CD4-positive, alpha-beta T cell treated with Interleukin-4 for 4 hours (primary cell): ENCODE measurements around the gene EYA2.

Source experiments
- DNase-seq: peaks from one replicate; pipeline ENCODE4 v3.0.0-alpha.2; 2020

EYA2 gene

DNA sequence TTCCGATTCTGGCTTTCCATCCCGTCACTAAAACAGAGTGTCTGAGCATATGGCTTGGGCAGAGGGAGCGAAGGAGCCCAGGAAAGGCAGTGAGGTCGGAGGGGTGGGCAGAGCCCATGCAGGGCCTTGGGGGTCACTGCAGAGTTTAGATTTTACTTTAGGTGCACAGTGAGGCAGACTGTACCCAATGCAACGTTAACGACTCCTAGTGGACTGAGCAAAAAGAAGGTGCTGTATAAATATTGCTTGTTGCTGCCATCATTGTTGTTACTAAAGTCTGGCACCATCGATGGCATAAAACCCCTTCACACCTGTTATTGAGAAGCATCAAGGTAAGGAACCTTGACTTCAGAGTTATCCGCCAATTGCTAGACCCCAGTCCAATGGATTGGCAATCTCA, 119.0 kb downstream of the EYA2 start:
- no peak for DNase-seq

- no peak for DNase-seq
Observed at GRCh38 chr20:47016068-47016664, 121.5 kb downstream of the EYA2 start.

GRCh38 chr20:47018381-47018780, 123.7 kb downstream of the EYA2 start:
- DNase-seq, result no peak

DNA sequence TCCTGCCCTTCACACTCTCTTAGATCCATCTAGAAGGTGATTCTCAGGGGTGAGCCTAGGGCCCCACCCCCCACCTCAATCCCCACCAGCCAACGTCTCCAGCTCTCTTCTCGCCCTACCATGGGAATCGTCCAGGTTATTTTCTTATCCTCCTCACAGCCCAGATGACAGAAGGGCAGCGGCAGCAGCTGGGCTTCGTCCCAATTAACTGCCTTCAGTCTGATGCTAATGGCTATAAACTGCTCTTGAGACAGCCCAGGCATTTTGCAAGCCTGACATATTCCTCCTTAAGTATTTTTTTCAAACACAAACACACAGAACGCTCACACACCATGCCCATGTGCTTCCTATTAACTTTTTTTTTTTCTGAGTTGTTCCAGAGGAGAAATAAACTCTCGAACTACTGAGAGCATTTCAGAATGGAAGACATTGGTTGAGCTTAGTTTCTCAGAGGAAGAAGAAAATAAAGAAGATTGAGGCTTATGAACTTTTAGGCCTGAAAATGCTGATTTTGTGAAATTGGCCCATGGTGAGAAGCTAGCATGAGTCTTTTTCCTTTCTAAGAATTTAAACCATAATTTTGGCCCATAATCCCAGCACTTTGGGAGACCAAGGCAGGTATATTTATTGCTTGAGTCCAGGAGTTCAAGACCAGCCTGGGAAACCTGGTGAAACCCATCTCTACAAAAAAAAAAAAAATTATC, 124.6 kb downstream of the EYA2 start:
- no peak for DNase-seq

GRCh38 chr20:47020231-47020630, 125.6 kb downstream of the EYA2 start:
- no peak for DNase-seq

- no peak for DNase-seq
Observed at GRCh38 chr20:47021850-47022249, 127.2 kb downstream of the EYA2 start.

- DNase-seq, result no peak
Observed at GRCh38 chr20:47024461-47024937, 129.9 kb downstream of the EYA2 start.

- DNase-seq, result no peak
Observed at GRCh38 chr20:47027042-47027441, 132.4 kb downstream of the EYA2 start.

DNA sequence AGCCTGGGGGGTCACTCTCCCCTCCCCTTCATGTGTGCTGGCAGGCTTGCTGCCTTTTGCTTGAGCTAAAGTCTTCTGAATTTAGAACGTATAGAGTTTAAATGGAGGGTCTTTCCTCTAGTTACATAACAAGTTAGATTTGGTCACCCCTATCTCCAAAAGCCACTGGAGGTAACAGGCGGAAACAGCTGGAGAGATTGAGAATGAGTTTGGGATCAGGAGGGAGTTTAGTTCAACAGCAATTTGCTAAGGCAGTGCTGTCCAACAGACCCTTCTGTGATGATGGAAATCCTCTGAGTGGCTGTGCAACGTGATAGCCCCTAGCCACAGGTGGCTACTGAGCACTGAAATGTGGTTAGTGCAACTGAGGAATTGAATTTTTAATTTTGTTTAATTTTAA, 132.8 kb downstream of the EYA2 start:
- no peak for DNase-seq

DNA sequence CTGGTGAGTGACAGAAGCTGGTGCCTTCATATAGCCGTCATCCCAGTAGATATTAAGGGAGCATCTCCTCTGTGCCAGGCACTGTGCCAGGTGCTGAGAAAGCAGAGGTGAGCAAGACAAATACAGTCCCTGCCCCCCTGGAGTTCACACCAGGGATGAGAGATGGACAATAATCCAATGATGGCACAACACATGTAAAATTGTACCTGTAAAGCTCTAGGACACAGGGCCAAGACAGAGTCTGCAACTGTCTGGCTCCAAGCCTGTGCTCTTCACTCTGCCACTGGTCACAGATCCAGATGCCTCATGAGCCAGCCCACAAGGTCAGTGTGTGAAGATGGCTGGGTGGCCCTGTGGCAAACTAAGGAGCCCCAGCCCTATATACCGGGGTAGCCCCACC, 133.8 kb downstream of the EYA2 start:
- no peak for DNase-seq

DNA sequence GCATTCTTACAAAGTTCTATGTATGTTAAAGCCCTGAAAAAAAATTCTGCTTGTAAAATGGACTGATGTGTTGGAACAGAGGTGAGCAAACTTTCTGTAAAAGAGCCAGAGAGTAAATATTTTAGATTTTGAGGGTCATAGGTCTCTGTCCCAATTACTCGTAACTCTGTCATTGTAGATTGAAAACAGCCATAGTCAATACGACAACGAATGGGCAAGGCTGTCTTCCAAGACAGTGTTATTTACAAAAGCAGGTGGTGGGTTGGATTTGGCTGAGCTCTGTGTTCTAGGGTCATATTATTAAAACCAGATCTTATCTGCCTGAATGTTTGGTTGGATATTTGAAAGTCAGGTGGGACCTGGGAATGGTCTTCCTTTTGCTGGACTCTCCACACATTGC, 135.2 kb downstream of the EYA2 start:
- DNase-seq, result no peak

DNA sequence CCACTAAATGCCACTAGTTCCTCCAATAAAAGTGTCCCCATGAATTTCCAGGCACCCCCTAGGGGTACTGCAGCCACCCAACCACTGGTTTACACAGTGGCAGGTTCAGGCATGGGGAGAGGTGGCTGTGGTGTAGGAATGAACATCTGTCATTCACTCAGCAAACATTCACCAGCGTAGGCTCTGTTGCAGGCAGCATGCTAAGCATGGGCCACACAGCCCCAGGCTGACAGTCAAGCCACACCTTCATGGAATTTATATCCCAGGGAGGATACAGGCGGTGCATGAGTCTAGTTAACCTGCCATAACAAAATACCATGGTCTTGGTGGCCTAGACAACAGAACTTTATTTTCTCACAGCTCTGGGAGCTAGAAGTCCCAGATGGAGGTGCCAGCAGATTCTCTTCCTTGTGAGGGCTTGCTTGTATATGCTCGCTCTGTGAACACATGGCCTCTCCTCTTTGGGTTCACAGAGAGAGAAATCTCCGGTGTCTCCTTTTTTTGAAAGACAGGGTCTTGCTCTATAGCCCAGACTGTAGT, 135.7 kb downstream of the EYA2 start:
- DNase-seq, result no peak

- DNase-seq, result no peak
Observed at GRCh38 chr20:47031004-47031403, 136.4 kb downstream of the EYA2 start.

GRCh38 chr20:47031821-47032220, 137.2 kb downstream of the EYA2 start:
- no peak for DNase-seq

DNA sequence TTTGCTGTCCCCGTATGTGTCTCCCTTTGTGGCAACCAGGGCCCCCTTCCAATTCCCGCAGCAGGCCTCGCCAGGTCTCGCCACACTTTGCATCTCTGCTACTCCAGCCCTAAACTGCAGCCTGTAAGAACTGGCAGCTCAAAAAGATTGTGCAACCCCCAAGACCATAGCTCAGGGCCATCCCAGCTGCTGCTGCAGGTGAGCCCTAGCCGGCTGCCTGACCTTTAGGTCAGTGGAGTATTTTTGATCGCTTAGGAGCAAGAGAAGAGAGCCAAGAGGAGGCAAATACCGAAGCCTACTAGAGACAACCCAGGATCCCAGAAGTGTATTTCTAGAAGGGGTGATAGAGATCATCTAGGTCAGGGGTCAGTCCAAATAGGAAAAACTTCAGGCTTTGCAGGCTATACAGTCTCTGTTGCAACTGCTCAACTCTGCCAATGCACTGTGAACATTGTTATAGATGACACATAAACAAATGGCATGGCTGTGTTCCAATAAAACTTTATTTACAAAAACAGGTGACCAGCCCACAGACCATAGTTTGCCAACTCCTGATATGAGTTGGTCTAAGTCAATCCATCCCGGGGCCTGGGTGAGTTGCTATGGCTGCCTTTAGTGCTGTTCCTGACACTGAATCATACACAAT, 138.4 kb downstream of the EYA2 start:
- DNase-seq, result no peak

DNA sequence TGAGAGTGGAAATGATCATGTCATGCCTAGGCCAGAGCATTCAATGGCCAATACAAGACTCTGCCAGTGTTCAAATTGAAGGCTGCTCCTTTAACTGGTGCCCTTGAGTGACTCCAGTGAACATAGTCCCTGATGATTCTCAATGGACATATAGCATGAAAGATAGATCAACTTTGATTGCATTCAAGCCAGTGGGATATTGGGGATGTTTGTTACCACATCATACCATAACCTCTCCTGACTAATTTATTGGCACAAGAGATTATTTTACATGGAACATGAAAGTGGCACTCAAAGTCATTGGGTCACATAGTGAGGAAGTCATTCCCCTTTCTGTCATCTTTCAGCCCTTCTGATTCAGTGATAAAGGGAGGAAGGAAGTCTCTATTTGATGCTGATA, 139.0 kb downstream of the EYA2 start:
- DNase-seq, result no peak

- no peak for DNase-seq
Observed at GRCh38 chr20:47035026-47035590, 140.5 kb downstream of the EYA2 start.

DNA sequence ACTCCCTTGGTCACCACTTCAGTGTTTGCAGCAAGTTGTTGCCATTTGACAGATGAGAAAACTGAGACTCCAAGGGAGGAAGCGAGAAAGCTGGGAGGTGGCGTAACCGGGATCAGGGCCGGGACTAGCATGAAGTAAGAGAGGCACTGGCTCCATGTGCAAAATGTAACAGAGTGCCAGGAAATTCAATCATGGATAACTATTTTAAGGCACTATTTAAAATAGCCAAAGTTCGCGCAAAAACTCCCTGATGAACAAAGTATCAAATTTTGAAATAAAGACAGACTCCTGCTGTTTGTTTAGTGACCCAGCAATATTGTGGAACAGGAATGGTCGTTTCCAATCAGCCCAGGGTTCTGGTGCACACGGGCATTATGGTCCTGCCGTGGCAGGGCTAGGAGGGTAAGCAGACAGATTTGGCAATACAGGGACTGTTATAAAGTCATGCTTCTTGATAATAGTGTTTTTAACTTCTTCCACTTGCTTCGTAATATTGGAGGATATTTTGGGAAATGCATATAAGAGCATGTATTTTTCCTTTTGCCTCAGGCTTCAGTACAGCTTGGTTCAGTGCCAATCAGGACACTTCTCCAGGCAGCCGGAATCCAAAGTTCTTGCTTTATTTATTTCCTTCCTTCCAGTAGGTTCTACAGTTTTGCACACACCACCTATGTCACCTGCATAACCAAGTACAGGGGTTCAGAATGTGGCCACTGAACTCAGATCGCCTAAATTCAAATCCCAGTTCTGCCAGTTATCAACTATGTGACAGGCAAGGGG, 141.6 kb downstream of the EYA2 start:
- DNase-seq, result no peak

DNA sequence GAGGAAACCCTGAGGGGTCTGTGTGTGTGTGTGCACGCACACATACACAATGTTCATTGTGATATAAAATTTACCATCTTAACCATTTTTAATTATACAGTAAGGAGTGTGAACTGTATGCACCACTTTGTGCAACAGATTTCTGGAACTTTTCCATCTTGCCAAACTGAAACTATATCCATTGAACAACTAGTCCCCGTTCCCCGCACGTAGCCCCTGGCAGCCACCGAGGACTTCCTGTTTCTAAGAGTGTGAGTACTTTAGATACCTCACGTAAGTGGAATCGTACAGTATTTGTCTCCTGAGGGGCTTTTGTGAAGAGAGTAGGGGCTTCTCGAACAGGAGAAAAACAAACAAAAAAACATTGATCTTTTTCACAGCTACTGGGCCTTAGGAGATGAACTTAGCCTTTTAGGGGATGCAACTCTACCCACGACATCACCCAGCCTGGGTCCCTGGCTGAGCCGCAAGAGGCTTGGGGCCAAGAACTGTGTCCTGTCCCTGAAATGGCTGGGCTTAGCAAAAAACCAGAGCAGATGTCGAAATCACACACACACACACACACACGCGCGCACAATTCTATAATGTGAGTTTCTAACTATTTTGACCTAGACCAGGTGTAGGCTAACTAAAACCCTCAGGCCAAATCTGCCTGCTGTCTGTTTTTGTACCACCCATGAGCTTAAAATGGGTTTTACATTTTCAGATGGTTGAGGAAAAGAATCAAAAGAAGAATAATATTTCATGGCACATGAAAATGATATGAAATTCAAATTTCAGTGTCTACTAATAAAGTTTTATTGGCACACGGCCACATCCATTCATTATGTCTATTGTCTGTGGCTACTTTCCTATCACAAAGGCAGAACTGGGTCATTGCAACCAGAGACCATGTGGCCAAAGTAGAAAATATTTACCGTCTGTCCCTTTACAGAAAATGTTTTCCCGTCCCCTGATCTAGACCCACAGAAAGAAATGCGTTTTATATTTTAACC, 144.2 kb downstream of the EYA2 start:
- DNase-seq, result no peak

- DNase-seq, result no peak
Observed at GRCh38 chr20:47040506-47041125, 146.0 kb downstream of the EYA2 start.

- no peak for DNase-seq
Observed at GRCh38 chr20:47041396-47041899, 146.8 kb downstream of the EYA2 start.
